C4-2B (cell line): ENCODE results near the gene ACOXL.

Source experiments
- H3K27ac ChIP-seq: fragments of 450-650 bp; 2 replicates; pipeline ENCODE4 v1.5.1; 2017
- ZFX ChIP-seq: fragments of 450-650 bp; IDR thresholded peaks from 2 replicates; pipeline ENCODE4 v1.6.1; 2017
- TF ChIP-seq, protein P1 (sequence below): fragments of 450-650 bp; conservative IDR thresholded peaks from 2 replicates; pipeline ENCODE4 v1.5.1; 2017; ENCODE audit warnings: mild to moderate bottlenecking

Gene ACOXL

DNA sequence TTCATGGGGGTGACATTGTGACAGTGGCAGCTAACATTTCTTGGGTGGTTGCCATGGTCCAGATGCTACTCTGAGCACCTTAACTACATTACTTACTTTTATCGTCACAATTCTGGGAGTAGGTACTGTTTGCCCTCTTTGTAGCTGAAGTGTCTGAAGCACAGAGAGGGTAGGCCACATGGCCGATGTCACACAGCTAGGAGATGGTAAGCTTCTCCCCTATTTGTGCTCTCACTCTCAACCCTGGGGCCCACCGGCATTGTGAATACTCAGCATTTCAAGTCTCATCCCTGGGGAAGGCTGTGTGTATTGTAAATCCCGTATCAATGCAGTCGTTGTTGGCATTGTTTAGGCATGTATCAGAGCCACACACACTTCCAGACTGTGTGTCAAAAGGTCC is 136.6 kb downstream of the ACOXL start:
- no peak for TF ChIP-seq ZFX
- TF ChIP-seq, protein P1, sequence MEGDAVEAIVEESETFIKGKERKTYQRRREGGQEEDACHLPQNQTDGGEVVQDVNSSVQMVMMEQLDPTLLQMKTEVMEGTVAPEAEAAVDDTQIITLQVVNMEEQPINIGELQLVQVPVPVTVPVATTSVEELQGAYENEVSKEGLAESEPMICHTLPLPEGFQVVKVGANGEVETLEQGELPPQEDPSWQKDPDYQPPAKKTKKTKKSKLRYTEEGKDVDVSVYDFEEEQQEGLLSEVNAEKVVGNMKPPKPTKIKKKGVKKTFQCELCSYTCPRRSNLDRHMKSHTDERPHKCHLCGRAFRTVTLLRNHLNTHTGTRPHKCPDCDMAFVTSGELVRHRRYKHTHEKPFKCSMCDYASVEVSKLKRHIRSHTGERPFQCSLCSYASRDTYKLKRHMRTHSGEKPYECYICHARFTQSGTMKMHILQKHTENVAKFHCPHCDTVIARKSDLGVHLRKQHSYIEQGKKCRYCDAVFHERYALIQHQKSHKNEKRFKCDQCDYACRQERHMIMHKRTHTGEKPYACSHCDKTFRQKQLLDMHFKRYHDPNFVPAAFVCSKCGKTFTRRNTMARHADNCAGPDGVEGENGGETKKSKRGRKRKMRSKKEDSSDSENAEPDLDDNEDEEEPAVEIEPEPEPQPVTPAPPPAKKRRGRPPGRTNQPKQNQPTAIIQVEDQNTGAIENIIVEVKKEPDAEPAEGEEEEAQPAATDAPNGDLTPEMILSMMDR, result no peak
- H3K27ac ChIP-seq, result no peak overlapping the region

DNA sequence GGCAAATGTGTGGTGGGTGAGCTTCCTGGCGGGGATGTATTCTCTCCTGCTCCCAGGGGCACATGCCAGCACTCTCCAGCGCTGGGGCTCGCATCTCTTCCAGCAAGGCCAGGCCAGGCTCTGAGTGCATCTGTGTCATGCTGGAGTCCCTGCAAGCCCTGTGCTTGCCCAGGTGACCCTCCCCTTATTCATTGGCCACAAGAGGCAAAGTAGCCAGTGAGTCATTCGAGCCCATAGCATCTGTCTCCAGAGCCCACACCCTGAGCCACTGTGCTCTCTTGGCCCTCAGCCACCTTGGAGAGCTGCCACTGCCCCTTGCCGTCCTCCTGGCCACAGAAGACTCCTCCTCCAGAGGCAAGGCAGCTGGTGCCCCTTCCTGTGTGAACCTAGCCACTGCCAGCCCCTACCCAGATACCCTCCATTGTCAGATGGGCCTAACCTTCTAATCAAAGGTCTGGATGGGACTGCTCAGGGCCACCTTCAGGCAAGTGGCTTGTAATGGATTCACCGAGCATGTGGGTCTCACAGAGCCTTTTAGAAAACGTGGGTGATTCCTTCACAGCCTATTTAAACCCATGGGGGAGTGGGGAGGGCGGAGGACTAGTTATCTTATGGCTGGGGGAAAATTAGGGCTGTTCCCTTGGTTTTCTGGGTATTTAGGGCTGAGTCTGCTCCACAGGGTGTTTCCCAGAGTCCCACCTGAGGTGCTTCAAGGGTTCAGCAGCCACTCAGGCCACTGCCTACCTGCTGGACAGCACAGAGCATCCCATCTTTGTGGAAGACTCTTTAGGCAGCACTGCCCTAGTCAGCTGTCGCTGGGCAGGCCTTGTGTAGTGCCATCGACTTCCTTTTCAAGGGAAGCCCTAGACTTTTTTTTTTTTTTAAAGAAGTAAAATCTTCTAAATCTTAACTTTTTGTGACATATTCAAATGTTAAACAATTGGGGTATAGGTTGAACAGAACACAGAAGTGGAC is 137.4 kb downstream of the ACOXL start:
- TF ChIP-seq, protein P1, result no peak
- no peak for TF ChIP-seq ZFX
- H3K27ac ChIP-seq, result no peak overlapping the region

DNA sequence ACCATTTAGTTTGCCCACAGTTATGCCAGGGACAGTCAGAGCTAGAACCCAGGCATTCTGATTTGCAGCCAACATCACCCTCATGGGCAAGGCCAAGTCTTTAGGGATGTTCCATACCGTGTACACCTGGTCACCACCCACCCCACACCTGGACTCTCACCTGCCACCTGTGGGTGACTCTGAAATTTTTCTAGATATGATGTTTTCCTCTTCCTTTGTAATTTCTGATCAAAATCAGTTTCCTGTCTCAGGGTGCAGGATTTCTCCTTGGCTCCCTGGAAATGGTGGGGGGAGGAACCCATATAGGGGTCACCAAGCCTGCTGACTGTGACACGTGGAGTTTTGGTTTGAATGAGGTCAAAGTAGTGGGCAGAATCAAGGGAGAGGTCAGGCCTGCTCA is 138.2 kb downstream of the ACOXL start:
- H3K27ac ChIP-seq, result no peak overlapping the region
- TF ChIP-seq ZFX, result no peak
- TF ChIP-seq, protein P1, result no peak; the same call in 1 of the 2 replicates

DNA sequence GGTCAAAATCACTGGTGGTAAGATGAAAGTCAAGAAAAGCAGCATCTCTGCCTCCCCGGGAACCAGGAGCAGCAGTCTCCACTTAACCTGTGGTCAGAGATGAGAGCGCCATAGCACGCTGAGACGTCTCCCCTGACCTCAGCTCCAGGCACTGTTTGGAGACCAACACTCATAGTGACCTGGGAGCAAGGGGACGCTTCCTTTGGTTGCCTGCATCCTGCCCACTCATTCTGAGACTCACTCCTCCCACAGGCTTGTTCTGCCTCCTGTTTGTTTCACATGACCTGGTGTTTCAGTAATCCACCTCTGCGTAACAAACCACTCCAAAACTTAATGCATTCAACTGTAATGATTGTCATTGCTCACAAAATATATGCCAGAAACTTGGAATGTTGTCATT is 139.3 kb downstream of the ACOXL start:
- TF ChIP-seq, protein P1, result no peak
- no peak for TF ChIP-seq ZFX
- H3K27ac ChIP-seq, result no peak overlapping the region

DNA sequence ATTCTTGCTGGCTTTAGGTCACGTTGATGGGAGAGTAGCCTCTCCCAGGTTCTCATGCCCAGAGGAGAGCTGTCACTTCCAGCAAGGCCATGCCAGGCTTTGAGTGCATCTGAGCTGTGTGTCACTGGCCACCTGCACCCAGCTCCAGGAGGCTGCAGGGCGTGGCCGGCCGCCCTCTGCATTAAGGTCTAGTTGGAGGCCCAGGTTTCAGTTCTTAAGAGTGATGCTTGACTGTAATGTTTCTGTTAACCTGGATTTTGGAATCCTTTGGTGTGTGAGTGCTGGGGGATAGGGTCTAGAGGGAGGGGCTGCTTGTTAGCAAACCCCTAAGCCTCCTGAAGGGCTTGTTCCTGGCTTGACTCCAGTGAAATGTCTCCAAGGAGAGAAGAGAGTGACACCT is 140.1 kb downstream of the ACOXL start:
- TF ChIP-seq, protein P1, result no peak
- TF ChIP-seq ZFX, result no peak
- H3K27ac ChIP-seq, result no peak overlapping the region

DNA sequence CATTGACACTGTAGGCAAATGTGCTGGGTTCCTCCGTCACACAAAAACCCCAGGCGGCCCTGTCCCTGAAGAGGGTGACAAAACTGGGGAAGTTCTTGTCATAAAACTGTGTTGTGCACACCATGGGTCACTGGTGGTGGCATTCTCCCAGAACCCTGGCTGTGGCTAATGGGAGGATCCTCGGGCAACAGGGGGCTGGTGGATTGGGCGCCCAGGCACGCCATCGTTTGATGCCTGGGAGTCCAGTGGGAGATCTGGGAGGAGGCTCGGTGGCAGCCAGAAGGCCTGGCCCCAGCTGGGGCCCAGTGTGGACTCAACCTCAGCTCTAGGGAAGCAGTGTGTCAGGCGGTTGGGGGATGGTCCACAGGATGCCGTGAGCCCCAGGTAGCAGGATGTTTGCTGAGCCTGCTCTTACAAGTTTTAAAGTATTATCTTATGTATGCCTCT is 140.7 kb downstream of the ACOXL start:
- TF ChIP-seq, protein P1, result no peak
- no peak for TF ChIP-seq ZFX

More for the DNA sequence above, 140.7 kb downstream of the ACOXL start:
- no peak overlapping the region for H3K27ac ChIP-seq
